IMR-90 (cell line): ENCODE measurements around the gene BCAS3. TPM values are rescaled to one million over a fixed set of nuclear protein-coding genes. Genes with fewer than 3 reads are reported as not detected.

Experiments
- ATAC-seq: fragments of 200-7000 bp; cut with Tn5 transposase; 2 replicates; pipeline ENCODE4 v1.9.1; 2020; ENCODE audit warnings: low read depth, mild to moderate bottlenecking, moderate library complexity
- BruUV-seq: library from RNA; stranded (reverse); fragments of 400-500 nt; replicated peaks from 2 replicates; lab custom pipeline; 2021; lab: Mats Ljungman, UMichigan
- CTCF ChIA-PET: fragments of 300-600 bp; formaldehyde crosslinking; extraction: SDS; loops from one replicate; lab custom pipeline; 2021; ENCODE audit warnings: antibody characterized with exemption; lab: Yijun Ruan, JAX
- POLR2A ChIA-PET: fragments of 300-600 bp; sonication (Branson Sonifier 250); formaldehyde crosslinking; loops from one replicate; lab custom pipeline; 2022; ENCODE audit warnings: antibody characterized with exemption; ENCODE audit not compliant: unreplicated experiment; lab: Charles Lee
- DNase-seq: peaks from one replicate; pipeline ENCODE4 v3.0.0; 2013
- H2AFZ ChIP-seq: replicated peaks from 2 replicates; pipeline ENCODE3; 2013; ENCODE audit warnings: low read length, mild to moderate bottlenecking; ENCODE audit not compliant: poor library complexity
- H2AK5ac ChIP-seq: 2 replicates; pipeline ENCODE4 v1.6.1; 2013; ENCODE audit warnings: low read depth, low read length, inconsistent platforms
- H2AK9ac ChIP-seq: replicated peaks from 2 replicates; pipeline ENCODE3; 2013; ENCODE audit warnings: mild to moderate bottlenecking, low read depth, low read length, moderate library complexity; ENCODE audit not compliant: poor library complexity
- H2BK120ac ChIP-seq: 2 replicates; pipeline ENCODE4 v1.6.1; 2013; ENCODE audit warnings: low read depth, low read length, inconsistent platforms
- H2BK15ac ChIP-seq: 3 replicates; pipeline ENCODE4 v1.6.1; 2013; ENCODE audit warnings: low read depth, low read length, inconsistent platforms
- H2BK20ac ChIP-seq: 2 replicates; pipeline ENCODE4 v1.6.1; 2013; ENCODE audit warnings: low read depth, mild to moderate bottlenecking, inconsistent platforms, low read length, moderate library complexity
- H2BK5ac ChIP-seq: 2 replicates; pipeline ENCODE4 v1.6.1; 2013; ENCODE audit warnings: mild to moderate bottlenecking, low read depth, low read length, inconsistent platforms; ENCODE audit not compliant: poor library complexity, severe bottlenecking
- H3K14ac ChIP-seq: replicated peaks from 2 replicates; pipeline ENCODE4 v1.6.1; 2013; ENCODE audit warnings: low read depth, low read length, inconsistent platforms
- H3K18ac ChIP-seq: 2 replicates; pipeline ENCODE4 v1.6.1; 2013; ENCODE audit warnings: low read depth, low read length, control low read depth
- H3K23ac ChIP-seq: 2 replicates; pipeline ENCODE4 v1.6.1; 2013; ENCODE audit warnings: low read depth, low read length, inconsistent platforms
- H3K27ac ChIP-seq: 2 replicates; pipeline ENCODE4 v1.5.1; 2013; ENCODE audit warnings: mild to moderate bottlenecking, control low read depth, low read length; ENCODE audit not compliant: insufficient read depth
- H3K27me3 ChIP-seq: 2 replicates; pipeline ENCODE4 v1.6.1; 2013; ENCODE audit warnings: low read length; ENCODE audit not compliant: control insufficient read depth, insufficient read depth
- H3K36me3 ChIP-seq: 2 replicates; pipeline ENCODE4 v1.6.1; 2013; ENCODE audit warnings: low read length, mixed read lengths; ENCODE audit not compliant: control insufficient read depth, insufficient read depth
- H3K4ac ChIP-seq: 2 replicates; pipeline ENCODE4 v1.6.1; 2013; ENCODE audit warnings: low read depth, low read length, inconsistent platforms
- H3K4me1 ChIP-seq: 2 replicates; pipeline ENCODE4 v1.6.1; 2013; ENCODE audit warnings: low read length, mixed read lengths; ENCODE audit not compliant: control insufficient read depth, insufficient read depth
- H3K4me2 ChIP-seq: 2 replicates; pipeline ENCODE4 v1.6.1; 2013; ENCODE audit warnings: low read depth, mild to moderate bottlenecking, control low read depth, low read length, moderate library complexity
- H3K4me3 ChIP-seq: 2 replicates; pipeline ENCODE4 v1.5.1; 2013; ENCODE audit warnings: low read depth, mild to moderate bottlenecking, control low read depth, low read length, moderate library complexity; ENCODE audit not compliant: insufficient read depth
- H3K56ac ChIP-seq: 2 replicates; pipeline ENCODE4 v1.6.1; 2013; ENCODE audit warnings: low read length, inconsistent platforms; ENCODE audit not compliant: insufficient read depth; ENCODE audit errors: extremely low read depth
- H3K79me1 ChIP-seq, 2 experiments: 2 replicates each; pipeline ENCODE4 v1.6.1; 2013; ENCODE audit warnings: low read length in 2 of 2, inconsistent platforms in 1 of 2, low read depth in 1 of 2
- H3K9ac ChIP-seq: 2 replicates; pipeline ENCODE4 v1.6.1; 2013; ENCODE audit warnings: low read depth, low read length, control low read depth
- H3K9me1 ChIP-seq: 2 replicates; pipeline ENCODE4 v1.6.1; 2013; ENCODE audit warnings: low read length, inconsistent platforms; ENCODE audit not compliant: insufficient read depth
- H3K9me3 ChIP-seq: 2 replicates; pipeline ENCODE4 v1.6.1; 2013; ENCODE audit warnings: low read length; ENCODE audit not compliant: control insufficient read depth, insufficient read depth
- H4K20me1 ChIP-seq: 2 replicates; pipeline ENCODE4 v1.6.1; 2013; ENCODE audit warnings: low read length, inconsistent platforms; ENCODE audit not compliant: insufficient read depth
- H4K5ac ChIP-seq: 2 replicates; pipeline ENCODE4 v1.6.1; 2013; ENCODE audit warnings: mild to moderate bottlenecking, low read depth, low read length, control low read depth
- H4K8ac ChIP-seq, 2 experiments: 2 replicates each; pipeline ENCODE4 v1.6.1; 2013; ENCODE audit warnings: low read depth in 2 of 2, low read length in 2 of 2, control low read depth in 1 of 2, inconsistent platforms in 1 of 2
- H4K91ac ChIP-seq: 2 replicates; pipeline ENCODE4 v1.6.1; 2013; ENCODE audit warnings: low read depth, low read length, inconsistent platforms; ENCODE audit not compliant: insufficient read depth
- BHLHE40 ChIP-seq: fragments of 150-350 bp; IDR thresholded peaks from 2 replicates; pipeline ENCODE4 v1.6.1; 2016; ENCODE audit warnings: mild to moderate bottlenecking, low read depth, low read length
- CHD1 ChIP-seq: IDR thresholded peaks from 2 replicates; pipeline ENCODE4 v1.6.1; 2012; ENCODE audit warnings: low read depth, low read length, improper control_type of control experiment
- MAFK ChIP-seq: IDR thresholded peaks from 2 replicates; pipeline ENCODE4 v1.6.1; 2012; ENCODE audit warnings: low read depth, low read length, improper control_type of control experiment
- MAZ ChIP-seq: IDR thresholded peaks from 2 replicates; pipeline ENCODE4 v1.6.1; 2012; ENCODE audit warnings: low read depth, mild to moderate bottlenecking, low read length, improper control_type of control experiment, moderate library complexity, borderline replicate concordance
- MXI1 ChIP-seq: IDR thresholded peaks from 2 replicates; pipeline ENCODE4 v1.6.1; 2012; ENCODE audit warnings: low read depth, mild to moderate bottlenecking, low read length, moderate library complexity, borderline replicate concordance
- NFE2L2 ChIP-seq: fragments of 150-350 bp; IDR thresholded peaks from 2 replicates; pipeline ENCODE4 v1.6.1; 2016; ENCODE audit warnings: low read depth, mild to moderate bottlenecking, low read length
- RCOR1 ChIP-seq: IDR thresholded peaks from 2 replicates; pipeline ENCODE4 v1.6.1; 2012; ENCODE audit warnings: mild to moderate bottlenecking, low read length, improper control_type of control experiment; ENCODE audit not compliant: insufficient replicate concordance
- SMC3 ChIP-seq: fragments of 150-350 bp; IDR thresholded peaks from 2 replicates; pipeline ENCODE4 v1.6.1; 2016; ENCODE audit warnings: low read depth, mild to moderate bottlenecking, antibody characterized with exemption, low read length, moderate library complexity
- WGBS, 2 experiments: methylation state at CpG; one replicate each; pipeline versions ENCODE4 v1.1.5 to v1.1.7; 2013; ENCODE audit warnings: missing lambda C conversion rate in 2 of 2; ENCODE audit not compliant: insufficient read length in 1 of 2; ENCODE audit errors: extremely low coverage in 2 of 2; 5-methylcytosine and 5-hydroxymethylcytosine counted together
- dilution Hi-C: fragments of 300-500 bp; cut with HindIII; formaldehyde crosslinking; loops from one replicate; pipeline ENCODE4 v1.14.3; 2018; ENCODE audit warnings: low sequenced_read_pairs; ENCODE audit not compliant: unreplicated experiment
- in situ Hi-C: fragments of 300-500 bp; cut with MboI; formaldehyde crosslinking; loops from 3 replicates; pipeline ENCODE4 v1.14.3; 2019; ENCODE audit warnings: low sequenced_read_pairs, inconsistent platforms, mixed read lengths
- intact Hi-C: fragments of 100-400 bp; cut with micrococcal nuclease; formaldehyde crosslinking; loops from 2 replicates; pipeline ENCODE4 v1.10.0; 2022
- polyA plus RNA-seq, 3 experiments: library from polyadenylated mRNA; depleted of rRNA; stranded (reverse); fragments of >200 nt; gene quantifications; 2 replicates each; pipeline ENCODE4 v1.2.3, GENCODE V29; 2012; ENCODE audit warnings: low replicate concordance in 1 of 3
- total RNA-seq: library from RNA; depleted of rRNA; stranded (reverse); fragments of >200 nt; gene quantifications from 2 replicates; pipeline ENCODE4 v1.2.3, GENCODE V29; 2012
- TF ChIP-seq, protein P1 (sequence below): fragments of 150-350 bp; IDR thresholded peaks from 2 replicates; pipeline ENCODE4 v1.6.1; 2016; ENCODE audit warnings: low read depth, mild to moderate bottlenecking, low read length, moderate library complexity, borderline replicate concordance
- TF ChIP-seq, protein P2 (sequence below): fragments of 150-350 bp; IDR thresholded peaks from 2 replicates; pipeline ENCODE4 v1.6.1; 2017; ENCODE audit warnings: mild to moderate bottlenecking, antibody characterized with exemption, low read length, low read depth
- TF ChIP-seq, protein P3 (sequence below): conservative IDR thresholded peaks from 2 replicates; pipeline ENCODE4 v1.5.1; 2012; ENCODE audit warnings: mild to moderate bottlenecking, low read depth, low read length, improper control_type of control experiment

The BCAS3 gene
- total and polyA plus RNA-seq, 2 of the 4 experiments (the other 2 are of a cell fraction) = 6.3 to 27.1 TPM

- Histone ChIP-seq H2BK120ac (peak overlapping the region; percentile 57; the same call in 1 of the 2 replicates), H2AFZ (peak overlapping the region; percentile 33), H2BK5ac (no peak overlapping the region), H2BK15ac (peak overlapping the region; percentile 52; the same call in 1 of the 3 replicates), H3K27ac (no peak overlapping the region), H3K9me1 (no peaks in the 10 kb centered on the region), H4K8ac (peak overlapping the region in 1 of 2 experiments; percentile 63; a peak in 1 of 4 replicates), H3K4ac (peak overlapping the region; percentile 34; the same call in 1 of the 2 replicates), H2AK9ac (no peak overlapping the region), H4K20me1 (no peaks in the 10 kb centered on the region), H3K4me3 (no peak overlapping the region), H4K91ac (0 out of 2 replicates have a peak overlapping the region, but pooled peaks have one; percentile 27), H3K23ac (no peak overlapping the region; the same call in 1 of the 2 replicates), H3K9ac (no peak overlapping the region), H3K79me1 (no peaks in the 10 kb centered on the region), H3K4me1 (no peaks in the 10 kb centered on the region), H3K14ac (0 out of 2 replicates have a peak overlapping the region, but pooled peaks have one; percentile 23), H3K18ac (no peak overlapping the region; the same call in 1 of the 2 replicates), H3K56ac (no peak overlapping the region), H2AK5ac (no peak overlapping the region), H3K4me2 (peak overlapping the region; percentile 10), H3K9me3 (no peaks in the 10 kb centered on the region), H3K27me3 (no peaks in the 10 kb centered on the region), H4K5ac (peak overlapping the region; percentile 1; the same call in 1 of the 2 replicates), H3K36me3 (no peaks in the 10 kb centered on the region), H2BK20ac (peak overlapping the region; percentile 10; the same call in 1 of the 2 replicates)
- CTCF ChIA-PET = no interaction called here
- TF ChIP-seq RCOR1 (no peak), BHLHE40 (no peak), MAZ (no peak), CHD1 (no peak), SMC3 (no peak), MXI1 (no peak), NFE2L2 (no peak), MAFK (no peak)
- TF ChIP-seq, protein P1, sequence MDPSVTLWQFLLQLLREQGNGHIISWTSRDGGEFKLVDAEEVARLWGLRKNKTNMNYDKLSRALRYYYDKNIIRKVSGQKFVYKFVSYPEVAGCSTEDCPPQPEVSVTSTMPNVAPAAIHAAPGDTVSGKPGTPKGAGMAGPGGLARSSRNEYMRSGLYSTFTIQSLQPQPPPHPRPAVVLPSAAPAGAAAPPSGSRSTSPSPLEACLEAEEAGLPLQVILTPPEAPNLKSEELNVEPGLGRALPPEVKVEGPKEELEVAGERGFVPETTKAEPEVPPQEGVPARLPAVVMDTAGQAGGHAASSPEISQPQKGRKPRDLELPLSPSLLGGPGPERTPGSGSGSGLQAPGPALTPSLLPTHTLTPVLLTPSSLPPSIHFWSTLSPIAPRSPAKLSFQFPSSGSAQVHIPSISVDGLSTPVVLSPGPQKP = no peak
- TF ChIP-seq, protein P2, sequence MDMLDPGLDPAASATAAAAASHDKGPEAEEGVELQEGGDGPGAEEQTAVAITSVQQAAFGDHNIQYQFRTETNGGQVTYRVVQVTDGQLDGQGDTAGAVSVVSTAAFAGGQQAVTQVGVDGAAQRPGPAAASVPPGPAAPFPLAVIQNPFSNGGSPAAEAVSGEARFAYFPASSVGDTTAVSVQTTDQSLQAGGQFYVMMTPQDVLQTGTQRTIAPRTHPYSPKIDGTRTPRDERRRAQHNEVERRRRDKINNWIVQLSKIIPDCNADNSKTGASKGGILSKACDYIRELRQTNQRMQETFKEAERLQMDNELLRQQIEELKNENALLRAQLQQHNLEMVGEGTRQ = no peak
- TF ChIP-seq, protein P3, sequence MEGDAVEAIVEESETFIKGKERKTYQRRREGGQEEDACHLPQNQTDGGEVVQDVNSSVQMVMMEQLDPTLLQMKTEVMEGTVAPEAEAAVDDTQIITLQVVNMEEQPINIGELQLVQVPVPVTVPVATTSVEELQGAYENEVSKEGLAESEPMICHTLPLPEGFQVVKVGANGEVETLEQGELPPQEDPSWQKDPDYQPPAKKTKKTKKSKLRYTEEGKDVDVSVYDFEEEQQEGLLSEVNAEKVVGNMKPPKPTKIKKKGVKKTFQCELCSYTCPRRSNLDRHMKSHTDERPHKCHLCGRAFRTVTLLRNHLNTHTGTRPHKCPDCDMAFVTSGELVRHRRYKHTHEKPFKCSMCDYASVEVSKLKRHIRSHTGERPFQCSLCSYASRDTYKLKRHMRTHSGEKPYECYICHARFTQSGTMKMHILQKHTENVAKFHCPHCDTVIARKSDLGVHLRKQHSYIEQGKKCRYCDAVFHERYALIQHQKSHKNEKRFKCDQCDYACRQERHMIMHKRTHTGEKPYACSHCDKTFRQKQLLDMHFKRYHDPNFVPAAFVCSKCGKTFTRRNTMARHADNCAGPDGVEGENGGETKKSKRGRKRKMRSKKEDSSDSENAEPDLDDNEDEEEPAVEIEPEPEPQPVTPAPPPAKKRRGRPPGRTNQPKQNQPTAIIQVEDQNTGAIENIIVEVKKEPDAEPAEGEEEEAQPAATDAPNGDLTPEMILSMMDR = no peak
- POLR2A ChIA-PET = no interaction called here
- DNase-seq = no peak
- 69% methylated on average over 10 of the region's 14 CpGs; no CpG with 5 or more reads in 1 of the 2 experiments for WGBS, 2 experiments
- no TSS peak for BruUV-seq
- in situ Hi-C loops = no loop called here
- intact Hi-C loops = loop anchor here (5.0 kb wide), 1 partner anchor 262 kb away; the partner anchor contains the start of gene TBX2
- dilution Hi-C loops = no loop called here
- peak; percentile 10; the same call in 1 of the 2 replicates for ATAC-seq
These were observed 458.1 kb downstream of the BCAS3 start for GRCh38 chr17:61135782-61136181.
